Esophagus squamous epithelium (tissue), 5 donors: Measurements from ENCODE around the gene PDLIM7. TPM values are rescaled to one million over a fixed set of nuclear protein-coding genes. Genes with fewer than 3 reads are reported as not detected.
"Not testable (repeated sequence)": the region's sequence is repeated elsewhere in the genome, so short reads cannot be mapped to it uniquely, and the experiment has no call there.

ENCODE experiments used
- DNase-seq: peaks from one replicate; lab custom pipeline; 2025; lab: John Stamatoyannopoulos, UW
- H3K27ac ChIP-seq, 4 donors: fragments of 200-600 bp; sonication (generic); one replicate each; pipeline ENCODE4 v1.5.1; 2016 to 2019; ENCODE audit warnings: mild to moderate bottlenecking in 1 of 4
- H3K27me3 ChIP-seq, 4 donors: fragments of 200-600 bp; sonication (generic); 1 replicate in 3 of 4; 2 replicates in 1 of 4; pipeline versions ENCODE4 v1.5.1 to v1.6.0; 2017 to 2021; ENCODE audit warnings: antibody characterized with exemption in 1 of 4
- H3K36me3 ChIP-seq, 3 donors: fragments of 200-600 bp; sonication (generic); one replicate each; pipeline ENCODE4 v1.5.1; 2016 to 2019
- H3K4me1 ChIP-seq, 3 donors: fragments of 200-600 bp; sonication (generic); one replicate each; pipeline ENCODE4 v1.5.1; 2017 to 2019
- H3K4me3 ChIP-seq, 4 donors: fragments of 200-600 bp; sonication (generic); 1 replicate in 3 of 4; 2 replicates in 1 of 4; pipeline ENCODE4 v1.5.1; 2016 to 2019; ENCODE audit warnings: mild to moderate bottlenecking in 2 of 4, moderate library complexity in 1 of 4
- H3K9me3 ChIP-seq, 3 donors: fragments of 200-600 bp; sonication (generic); one replicate each; pipeline ENCODE4 v1.5.1; 2016 to 2019
- POLR2A ChIP-seq, 4 donors: fragments of 450-650 bp; IDR thresholded peaks; one replicate each; pipeline ENCODE4 v1.6.1; 2017; ENCODE audit warnings: antibody characterized with exemption in 4 of 4, mild to moderate bottlenecking in 4 of 4, moderate library complexity in 3 of 4
- WGBS, 2 donors: methylation state at CpG; one replicate each; pipeline ENCODE4 v1.1.5; 2018; 5-methylcytosine and 5-hydroxymethylcytosine counted together
- intact Hi-C: fragments of 100-400 bp; cut with DNase I; formaldehyde crosslinking; loops from one replicate; pipeline ENCODE4 v1.15.0; 2022
- total RNA-seq, 4 donors: library from RNA; depleted of rRNA; stranded (reverse); fragments of >200 nt; gene quantifications; one replicate each; pipeline ENCODE4 v1.1.0, GENCODE V29; 2016
- TF ChIP-seq, protein P1 (sequence below), 6 experiments: fragments of 450-650 bp in 4 of 6; fragments of 200-600 bp in 2 of 6; sonication (generic) in 2 of 6; IDR thresholded peaks; one replicate each; pipeline ENCODE4 v1.5.1; 2016 to 2019; ENCODE audit warnings: antibody characterized with exemption in 6 of 6, mild to moderate bottlenecking in 4 of 6, moderate library complexity in 4 of 6
- donor health status: DM: yes; HTN: yes; CAD: no.

The PDLIM7 gene
- total RNA-seq, 4 donors from 2014 or later = 17.1 to 81.6 (median 33.6) TPM

DNA sequence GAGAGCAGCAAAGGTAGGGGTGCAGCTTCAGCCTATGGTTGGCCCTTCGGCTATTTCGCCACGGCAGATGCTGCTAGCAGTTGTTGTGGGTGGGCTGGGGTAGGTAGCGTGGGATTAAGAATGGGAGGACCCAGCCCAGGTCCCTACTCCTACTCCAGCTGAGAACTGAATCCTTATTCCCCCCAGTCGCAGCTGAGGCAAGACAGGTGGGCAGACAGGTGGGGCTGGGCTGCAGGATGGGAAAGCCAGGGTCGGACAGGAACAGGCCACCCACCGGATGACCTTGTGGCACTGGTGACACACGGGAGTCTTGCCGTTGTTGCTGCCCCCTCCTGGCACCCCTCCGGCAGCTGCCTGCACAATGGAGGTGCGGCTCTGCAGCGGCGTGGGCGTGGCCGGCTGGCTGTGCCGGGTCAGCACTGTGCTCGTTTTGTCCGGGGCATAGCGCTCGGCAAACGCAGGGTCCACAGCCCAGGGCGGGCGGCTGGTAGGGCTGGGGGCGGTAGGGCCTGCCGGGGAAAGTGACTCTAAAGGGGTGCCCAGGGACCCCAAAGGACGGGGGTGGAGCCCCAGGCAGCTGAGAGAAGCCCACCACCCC is 8.2 kb downstream of the PDLIM7 start:
- 80 to 96% methylated on average over 4 to 6 of the region's 26 CpGs for WGBS, 2 donors
- intact Hi-C loops = no loop called here
- Histone ChIP-seq H3K4me1 (peaks cover 5 to 42% (median 20%) of the 10 kb centered on the region in 3 donors), H3K4me3 (no peak overlapping the region), H3K9me3 (no peaks in the 10 kb centered on the region), H3K27me3 (no peaks in the 10 kb centered on the region), H3K36me3 (peaks cover 20 to 84% (median 24%) of the 10 kb centered on the region in 3 donors), H3K27ac (peak overlapping the region in 1 of 4 donors; percentile 32)
- DNase-seq = no peak
- TF ChIP-seq, protein P1, sequence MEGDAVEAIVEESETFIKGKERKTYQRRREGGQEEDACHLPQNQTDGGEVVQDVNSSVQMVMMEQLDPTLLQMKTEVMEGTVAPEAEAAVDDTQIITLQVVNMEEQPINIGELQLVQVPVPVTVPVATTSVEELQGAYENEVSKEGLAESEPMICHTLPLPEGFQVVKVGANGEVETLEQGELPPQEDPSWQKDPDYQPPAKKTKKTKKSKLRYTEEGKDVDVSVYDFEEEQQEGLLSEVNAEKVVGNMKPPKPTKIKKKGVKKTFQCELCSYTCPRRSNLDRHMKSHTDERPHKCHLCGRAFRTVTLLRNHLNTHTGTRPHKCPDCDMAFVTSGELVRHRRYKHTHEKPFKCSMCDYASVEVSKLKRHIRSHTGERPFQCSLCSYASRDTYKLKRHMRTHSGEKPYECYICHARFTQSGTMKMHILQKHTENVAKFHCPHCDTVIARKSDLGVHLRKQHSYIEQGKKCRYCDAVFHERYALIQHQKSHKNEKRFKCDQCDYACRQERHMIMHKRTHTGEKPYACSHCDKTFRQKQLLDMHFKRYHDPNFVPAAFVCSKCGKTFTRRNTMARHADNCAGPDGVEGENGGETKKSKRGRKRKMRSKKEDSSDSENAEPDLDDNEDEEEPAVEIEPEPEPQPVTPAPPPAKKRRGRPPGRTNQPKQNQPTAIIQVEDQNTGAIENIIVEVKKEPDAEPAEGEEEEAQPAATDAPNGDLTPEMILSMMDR (IDR thresholded peaks at IDR 0.05) = no peak
- TF ChIP-seq POLR2A (IDR thresholded peaks at IDR 0.05) = no peak

DNA sequence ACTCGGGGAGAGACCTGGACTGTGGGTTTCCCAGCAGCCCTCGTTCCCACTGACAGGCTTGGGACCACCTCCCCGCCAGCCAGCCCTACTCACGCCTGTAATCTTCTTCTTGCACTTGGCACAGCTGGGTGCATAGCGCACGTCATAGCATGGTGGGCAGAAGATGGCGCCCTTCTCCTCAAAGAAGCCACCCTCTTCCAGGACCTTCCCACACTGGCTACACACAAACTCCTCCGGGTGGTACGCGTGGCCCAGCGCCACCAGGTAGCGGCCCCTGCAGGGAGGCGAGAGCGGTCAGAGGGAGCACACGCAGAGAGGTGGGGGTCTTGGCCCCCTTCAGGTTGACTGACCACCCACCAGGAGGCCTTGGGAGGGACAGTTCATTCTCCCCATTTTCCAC is 9.4 kb downstream of the PDLIM7 start:
- WGBS, 2 donors = 75 to 87% methylated on average over 4 to 10 of the region's 15 CpGs
- intact Hi-C loops = no loop called here
- H3K4me3 ChIP-seq = no peak overlapping the region
- H3K27ac ChIP-seq = peak overlapping the region in 1 of 4 donors; percentile 3
- H3K27me3 ChIP-seq = no peaks in the 10 kb centered on the region
- peaks cover 23 to 96% (median 24%) of the 10 kb centered on the region in 3 donors for H3K36me3 ChIP-seq
- DNase-seq = no peak
- no peaks in the 10 kb centered on the region for H3K9me3 ChIP-seq
- TF ChIP-seq POLR2A (IDR thresholded peaks at IDR 0.05) = no peak
- TF ChIP-seq, protein P1 (IDR thresholded peaks at IDR 0.05) = peak in 1 of 6 experiments; percentile 18
- peaks cover 0 to 36% (median 8%) of the 10 kb centered on the region in 3 donors for H3K4me1 ChIP-seq

DNA sequence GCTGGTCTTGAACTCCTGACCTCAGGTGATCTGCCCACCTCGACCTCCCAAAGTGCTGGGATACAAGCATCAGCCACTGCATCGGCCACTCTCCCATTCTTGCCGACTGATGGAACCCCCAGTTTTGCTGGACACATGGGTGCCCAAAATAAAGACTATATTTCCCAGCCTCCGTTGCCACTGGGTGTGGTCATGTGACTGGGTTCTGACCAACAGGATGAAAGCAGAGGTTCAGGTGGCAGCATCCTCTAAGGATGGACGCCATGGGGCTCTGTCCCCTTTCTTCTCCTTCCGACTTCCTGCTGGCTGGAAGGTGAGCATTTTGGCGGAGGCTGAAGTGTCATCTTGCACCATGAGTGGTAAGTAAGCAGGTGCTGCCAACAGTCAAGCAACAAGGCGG is 10.3 kb downstream of the PDLIM7 start:
- WGBS, 2 donors = 86 to 100% methylated on average over 1 to 7 of the region's 8 CpGs

DNA sequence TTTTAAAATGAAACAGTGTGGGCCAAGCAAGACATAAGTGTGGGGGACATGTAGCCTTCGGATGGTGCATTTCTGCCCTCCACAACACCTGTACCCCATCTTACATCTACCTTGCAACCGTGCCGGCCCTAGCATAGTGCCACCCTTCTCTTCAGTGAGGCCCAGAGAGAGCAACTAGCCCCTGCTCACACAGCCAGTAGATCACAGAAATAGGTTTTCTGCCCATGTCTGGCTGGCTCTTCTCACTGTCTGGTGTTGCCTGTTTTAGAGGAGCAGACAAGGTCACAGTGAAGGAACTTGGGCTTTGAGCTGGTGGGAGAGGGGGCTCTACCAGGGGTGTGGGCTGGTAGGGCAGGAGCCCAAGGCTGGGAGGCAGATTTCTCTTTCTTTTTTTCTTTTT is 11.1 kb downstream of the PDLIM7 start:
- intact Hi-C loops = no loop called here
- Histone ChIP-seq H3K4me3 (no peak overlapping the region), H3K36me3 (peaks cover 19 to 88% (median 24%) of the 10 kb centered on the region in 3 donors), H3K9me3 (no peaks in the 10 kb centered on the region), H3K27ac (no peak overlapping the region), H3K27me3 (no peaks in the 10 kb centered on the region), H3K4me1 (peaks cover 0 to 23% (median 0%) of the 10 kb centered on the region in 3 donors)
- 88 to 92% methylated on average over 3 of the region's 3 CpGs for WGBS, 2 donors
- DNase-seq = no peak
- no peak for TF ChIP-seq POLR2A (IDR thresholded peaks at IDR 0.05)
- TF ChIP-seq, protein P1 (IDR thresholded peaks at IDR 0.05) = no peak

More for the DNA sequence above, 10.3 kb downstream of the PDLIM7 start:
- TF ChIP-seq, protein P1 (IDR thresholded peaks at IDR 0.05) = no peak
- no peak for TF ChIP-seq POLR2A (IDR thresholded peaks at IDR 0.05)
- peaks cover 19 to 91% (median 24%) of the 10 kb centered on the region in 3 donors for H3K36me3 ChIP-seq
- H3K4me3 ChIP-seq = no peak overlapping the region
- no peaks in the 10 kb centered on the region for H3K9me3 ChIP-seq
- DNase-seq = no peak
- no peaks in the 10 kb centered on the region for H3K27me3 ChIP-seq
- no peak overlapping the region for H3K27ac ChIP-seq
- intact Hi-C loops = no loop called here
- peaks cover 0 to 27% (median 2%) of the 10 kb centered on the region in 3 donors for H3K4me1 ChIP-seq

DNA sequence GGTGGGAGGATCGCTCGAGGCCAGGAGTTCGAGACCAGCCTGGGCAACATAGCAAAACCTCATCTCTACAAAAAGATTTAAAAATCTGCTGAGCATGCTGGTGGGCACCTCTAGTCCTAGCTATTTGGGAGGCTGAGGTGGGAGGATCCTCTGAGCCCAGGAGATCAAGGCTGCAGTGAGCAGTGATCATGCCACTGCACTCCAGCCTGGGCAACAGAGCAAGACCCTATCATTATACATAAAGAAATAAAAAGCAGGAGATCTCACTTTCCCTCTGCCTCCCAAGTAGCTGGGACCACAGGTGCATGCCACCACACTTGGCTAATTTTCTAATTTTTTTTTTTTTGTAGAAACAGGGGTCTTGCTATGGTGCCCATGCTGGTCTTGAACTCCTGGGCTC is 11.7 kb downstream of the PDLIM7 start:
- WGBS, 2 donors = no CpG with 5 or more reads among the region's 3 CpGs
- H3K4me3 ChIP-seq, intact Hi-C loops, H3K27me3 ChIP-seq, H3K9me3 ChIP-seq, DNase-seq: not testable (repeated sequence)
- Histone ChIP-seq H3K4me1 (peaks cover 0 to 23% (median 0%) of the 10 kb centered on the region in 3 donors), H3K36me3 (peaks cover 16 to 83% (median 24%) of the 10 kb centered on the region in 3 donors), H3K27ac (peak overlapping the region in 1 of 4 donors; percentile 3)
